ENCODE data around the gene IKBKE.

Gene IKBKE

GRCh38 chr1:206512058-206512850, 42.0 kb downstream of the IKBKE start:
- Histone ChIP-seq H4K20me1 (ENCODE audit: insufficient read depth, low read length, poor library complexity, severe bottlenecking) (no peaks in the 10 kb centered on the region), H3K4me2 (ENCODE audit: low read depth, low read length, poor library complexity, severe bottlenecking) (no peak overlapping the region), H3K4me3 (ENCODE audit: low read length, poor library complexity, severe bottlenecking) (no peak overlapping the region), H2AFZ (ENCODE audit: low read length) (no peak overlapping the region), H3K9ac (ENCODE audit: low read depth, low read length, poor library complexity, severe bottlenecking) (no peak overlapping the region), H3K36me3 (ENCODE audit: insufficient read depth, low read length) (no peaks in the 10 kb centered on the region), H3F3A (ENCODE audit: low read depth) (no peaks in the 10 kb centered on the region), H3K27me3 (ENCODE audit: insufficient read depth, low read length, poor library complexity, severe bottlenecking) (no peaks in the 10 kb centered on the region), H3K9me2 (replicated peaks; ENCODE audit: low read depth, low read length) (no peaks in the 10 kb centered on the region), H3K4me1 (ENCODE audit: insufficient read depth, low read length, poor library complexity, severe bottlenecking) (no peaks in the 10 kb centered on the region), H3K9me3 (ENCODE audit: insufficient read depth, low read depth, low read length) (no peaks in the 10 kb centered on the region), H3K79me2 (ENCODE audit: insufficient read depth, low read length) (no peaks in the 10 kb centered on the region)
- no peak for TF ChIP-seq EZH2phosphoT487 (IDR thresholded peaks at IDR 0.05; ENCODE audit: borderline replicate concordance)
- TF ChIP-seq, protein P1, sequence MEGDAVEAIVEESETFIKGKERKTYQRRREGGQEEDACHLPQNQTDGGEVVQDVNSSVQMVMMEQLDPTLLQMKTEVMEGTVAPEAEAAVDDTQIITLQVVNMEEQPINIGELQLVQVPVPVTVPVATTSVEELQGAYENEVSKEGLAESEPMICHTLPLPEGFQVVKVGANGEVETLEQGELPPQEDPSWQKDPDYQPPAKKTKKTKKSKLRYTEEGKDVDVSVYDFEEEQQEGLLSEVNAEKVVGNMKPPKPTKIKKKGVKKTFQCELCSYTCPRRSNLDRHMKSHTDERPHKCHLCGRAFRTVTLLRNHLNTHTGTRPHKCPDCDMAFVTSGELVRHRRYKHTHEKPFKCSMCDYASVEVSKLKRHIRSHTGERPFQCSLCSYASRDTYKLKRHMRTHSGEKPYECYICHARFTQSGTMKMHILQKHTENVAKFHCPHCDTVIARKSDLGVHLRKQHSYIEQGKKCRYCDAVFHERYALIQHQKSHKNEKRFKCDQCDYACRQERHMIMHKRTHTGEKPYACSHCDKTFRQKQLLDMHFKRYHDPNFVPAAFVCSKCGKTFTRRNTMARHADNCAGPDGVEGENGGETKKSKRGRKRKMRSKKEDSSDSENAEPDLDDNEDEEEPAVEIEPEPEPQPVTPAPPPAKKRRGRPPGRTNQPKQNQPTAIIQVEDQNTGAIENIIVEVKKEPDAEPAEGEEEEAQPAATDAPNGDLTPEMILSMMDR (conservative IDR thresholded peaks at IDR 0.05; ENCODE audit: low read length): no peak

- Histone ChIP-seq H4K20me1 (ENCODE audit: insufficient read depth, low read length, poor library complexity, severe bottlenecking) (no peaks in the 10 kb centered on the region), H3K9ac (ENCODE audit: low read depth, low read length, poor library complexity, severe bottlenecking) (no peak overlapping the region), H3K4me1 (ENCODE audit: insufficient read depth, low read length, poor library complexity, severe bottlenecking) (no peaks in the 10 kb centered on the region), H3K4me2 (ENCODE audit: low read depth, low read length, poor library complexity, severe bottlenecking) (no peak overlapping the region), H2AFZ (ENCODE audit: low read length) (no peak overlapping the region), H3F3A (ENCODE audit: low read depth) (no peaks in the 10 kb centered on the region), H3K79me2 (ENCODE audit: insufficient read depth, low read length) (no peaks in the 10 kb centered on the region), H3K9me3 (ENCODE audit: insufficient read depth, low read depth, low read length) (no peaks in the 10 kb centered on the region), H3K36me3 (ENCODE audit: insufficient read depth, low read length) (no peaks in the 10 kb centered on the region), H3K9me2 (replicated peaks; ENCODE audit: low read depth, low read length) (no peaks in the 10 kb centered on the region), H3K4me3 (ENCODE audit: low read length, poor library complexity, severe bottlenecking) (no peak overlapping the region), H3K27me3 (ENCODE audit: insufficient read depth, low read length, poor library complexity, severe bottlenecking) (no peaks in the 10 kb centered on the region)
- TF ChIP-seq, protein P1 (conservative IDR thresholded peaks at IDR 0.05; ENCODE audit: low read length): no peak
- TF ChIP-seq EZH2phosphoT487 (IDR thresholded peaks at IDR 0.05; ENCODE audit: borderline replicate concordance): no peak
Measured at GRCh38 chr1:206512851-206513180, 42.5 kb downstream of the IKBKE start.

- H3K9ac ChIP-seq (ENCODE audit: low read depth, low read length, poor library complexity, severe bottlenecking): no peak overlapping the region
- H3K27me3 ChIP-seq (ENCODE audit: insufficient read depth, low read length, poor library complexity, severe bottlenecking): no peaks in the 10 kb centered on the region
- no peaks in the 10 kb centered on the region for H3K79me2 ChIP-seq (ENCODE audit: insufficient read depth, low read length)
- H3K9me2 ChIP-seq (replicated peaks; ENCODE audit: low read depth, low read length): no peaks in the 10 kb centered on the region
- no peaks in the 10 kb centered on the region for H3K36me3 ChIP-seq (ENCODE audit: insufficient read depth, low read length)
- no peak overlapping the region for H3K4me2 ChIP-seq (ENCODE audit: low read depth, low read length, poor library complexity, severe bottlenecking)
- TF ChIP-seq, protein P1 (conservative IDR thresholded peaks at IDR 0.05; ENCODE audit: low read length): no peak
- no peak for TF ChIP-seq EZH2phosphoT487 (IDR thresholded peaks at IDR 0.05; ENCODE audit: borderline replicate concordance)
- H3K9me3 ChIP-seq (ENCODE audit: insufficient read depth, low read depth, low read length): no peaks in the 10 kb centered on the region
- H3F3A ChIP-seq (ENCODE audit: low read depth): no peaks in the 10 kb centered on the region
- H2AFZ ChIP-seq (ENCODE audit: low read length): no peak overlapping the region
- no peak overlapping the region for H3K4me3 ChIP-seq (ENCODE audit: low read length, poor library complexity, severe bottlenecking)
- no peaks in the 10 kb centered on the region for H4K20me1 ChIP-seq (ENCODE audit: insufficient read depth, low read length, poor library complexity, severe bottlenecking)
- no peaks in the 10 kb centered on the region for H3K4me1 ChIP-seq (ENCODE audit: insufficient read depth, low read length, poor library complexity, severe bottlenecking)
Measured at GRCh38 chr1:206513312-206514111, 43.2 kb downstream of the IKBKE start.
